Mesendoderm (in vitro differentiated cells): ENCODE data around the gene EFCAB10.
"Not testable (repeated sequence)": the region's sequence is repeated elsewhere in the genome, so short reads cannot be mapped to it uniquely, and the experiment has no call there.

Source experiments
- DNase-seq: peaks from one replicate; pipeline ENCODE4 v3.0.0; 2013
- H2AK5ac ChIP-seq: 2 replicates; pipeline ENCODE4 v1.6.1; 2013; ENCODE audit warnings: low read length, inconsistent platforms
- H2BK120ac ChIP-seq: 2 replicates; pipeline ENCODE4 v1.6.1; 2013; ENCODE audit warnings: low read depth, mild to moderate bottlenecking, low read length, moderate library complexity, mixed read lengths
- H2BK15ac ChIP-seq: replicated peaks from 2 replicates; pipeline ENCODE4 v1.6.1; 2013; ENCODE audit warnings: low read depth, mild to moderate bottlenecking, moderate library complexity
- H2BK5ac ChIP-seq: 2 replicates; pipeline ENCODE4 v1.6.1; 2013; ENCODE audit warnings: low read length, inconsistent platforms
- H3K18ac ChIP-seq: 2 replicates; pipeline ENCODE4 v1.6.1; 2013; ENCODE audit warnings: mild to moderate bottlenecking, low read length, mixed read lengths
- H3K23ac ChIP-seq: one replicate; pipeline ENCODE4 v1.6.1; 2013; ENCODE audit warnings: low read length
- H3K27ac ChIP-seq: 2 replicates; pipeline ENCODE4 v1.5.1; 2013; ENCODE audit warnings: low read depth, mild to moderate bottlenecking, inconsistent platforms, low read length, moderate library complexity
- H3K27me3 ChIP-seq: 2 replicates; pipeline ENCODE4 v1.6.1; 2013; ENCODE audit warnings: low read length, control low read depth, mild to moderate bottlenecking, inconsistent platforms; ENCODE audit not compliant: insufficient read depth, poor library complexity
- H3K36me3 ChIP-seq: 2 replicates; pipeline ENCODE4 v1.6.1; 2013; ENCODE audit warnings: low read length, inconsistent platforms; ENCODE audit not compliant: control insufficient read depth, insufficient read depth
- H3K4ac ChIP-seq: one replicate; pipeline ENCODE4 v1.6.1; 2013; ENCODE audit warnings: low read depth, mild to moderate bottlenecking, low read length, moderate library complexity
- H3K4me1 ChIP-seq: 2 replicates; pipeline ENCODE4 v1.6.1; 2013; ENCODE audit warnings: low read depth, low read length, inconsistent platforms; ENCODE audit not compliant: control insufficient read depth
- H3K4me2 ChIP-seq: 2 replicates; pipeline ENCODE4 v1.6.1; 2013; ENCODE audit warnings: low read length
- H3K4me3 ChIP-seq: 2 replicates; pipeline ENCODE4 v1.5.1; 2013; ENCODE audit warnings: mild to moderate bottlenecking, low read length
- H3K56ac ChIP-seq: one replicate; pipeline ENCODE4 v1.6.1; 2013; ENCODE audit warnings: low read length
- H3K79me1 ChIP-seq: 2 replicates; pipeline ENCODE4 v1.6.1; 2013; ENCODE audit warnings: low read length, inconsistent platforms
- H3K79me2 ChIP-seq: 2 replicates; pipeline ENCODE4 v1.6.1; 2013; ENCODE audit warnings: mild to moderate bottlenecking, low read length; ENCODE audit not compliant: control insufficient read depth, insufficient read depth
- H3K9ac ChIP-seq: 2 replicates; pipeline ENCODE4 v1.6.1; 2013; ENCODE audit warnings: low read length, inconsistent platforms
- H4K5ac ChIP-seq: one replicate; pipeline ENCODE4 v1.6.1; 2013; ENCODE audit warnings: low read length
- H4K8ac ChIP-seq: one replicate; pipeline ENCODE4 v1.6.1; 2013; ENCODE audit warnings: low read depth, mild to moderate bottlenecking, control low read depth, low read length, moderate library complexity
- WGBS: extraction: QIAGEN DNeasy Blood & Tissue Kit; methylation state at CpG from one replicate; pipeline ENCODE4 v1.1.7; 2013; ENCODE audit warnings: low lambda C conversion rate, missing lambda C conversion rate; ENCODE audit not compliant: insufficient coverage; ENCODE audit errors: extremely low coverage; 5-methylcytosine and 5-hydroxymethylcytosine counted together

The EFCAB10 gene

DNA sequence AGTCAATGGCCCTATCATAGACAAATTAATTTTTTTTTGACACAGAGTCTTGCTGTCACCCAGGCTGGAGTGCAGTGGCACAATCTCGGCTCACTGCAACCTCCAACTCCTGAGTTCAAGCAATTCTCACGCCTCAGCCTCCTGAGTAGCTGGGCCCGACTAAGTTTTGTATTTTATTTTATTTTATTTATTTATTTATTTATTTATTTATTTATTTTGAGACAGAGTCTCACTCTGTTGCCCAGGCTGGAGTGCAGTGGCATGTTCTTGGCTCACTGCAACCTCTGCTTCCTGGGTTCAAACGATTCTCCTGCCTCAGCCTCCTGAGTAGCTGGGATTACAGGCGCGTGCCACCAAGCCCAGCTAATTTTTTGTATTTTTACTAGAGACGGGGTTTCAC lies 65.7 kb downstream of the EFCAB10 start:
- not testable (repeated sequence) for H3K4me1 ChIP-seq, H2BK15ac ChIP-seq, H3K36me3 ChIP-seq, DNase-seq, H3K56ac ChIP-seq, H3K4ac ChIP-seq, H4K5ac ChIP-seq, H3K4me3 ChIP-seq, H4K8ac ChIP-seq, H2BK5ac ChIP-seq, H3K79me1 ChIP-seq, H3K18ac ChIP-seq, H2AK5ac ChIP-seq, H3K9ac ChIP-seq, H2BK120ac ChIP-seq, H3K4me2 ChIP-seq, H3K23ac ChIP-seq, H3K27me3 ChIP-seq, H3K27ac ChIP-seq
- peaks cover 63% of the 10 kb centered on the region for H3K79me2 ChIP-seq
- WGBS: no CpG with 5 or more reads among the region's 7 CpGs
